Dedifferentiated amniotic fluid mesenchymal stem cell (primary cell): ENCODE data around the gene GFOD1.
"Not testable (repeated sequence)": the region's sequence is repeated elsewhere in the genome, so short reads cannot be mapped to it uniquely, and the experiment has no call there.

Experiments
- DNase-seq: peaks from one replicate; pipeline ENCODE4 v3.0.0-alpha.2; 2016; ENCODE audit errors: extremely low spot score

GFOD1 gene

GRCh38 chr6:13355043-13355945, 132.1 kb downstream of the GFOD1 start:
- peak; percentile 88 for DNase-seq

- peak; percentile 23 for DNase-seq
Observed at GRCh38 chr6:13354331-13355042, 132.9 kb downstream of the GFOD1 start.

DNA sequence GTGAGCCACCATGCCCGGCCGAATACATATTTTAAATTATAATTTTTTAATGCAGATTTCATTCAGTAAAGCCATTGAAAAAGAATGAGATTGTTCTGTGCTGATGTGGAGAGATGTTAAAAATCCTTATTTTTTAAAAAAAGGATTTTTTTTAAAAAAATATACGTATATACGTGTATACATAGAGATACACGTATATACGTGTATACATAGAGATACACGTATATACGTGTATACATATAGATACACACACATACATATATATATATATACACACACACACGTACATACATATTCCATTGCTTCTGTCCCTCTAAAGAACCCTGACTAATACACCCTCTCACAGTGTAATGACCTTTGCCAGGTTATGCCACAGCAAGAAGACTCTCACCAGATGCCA, 135.2 kb downstream of the GFOD1 start:
- DNase-seq = no peak

GRCh38 chr6:13351271-13351670, 136.1 kb downstream of the GFOD1 start:
- no peak for DNase-seq

DNA sequence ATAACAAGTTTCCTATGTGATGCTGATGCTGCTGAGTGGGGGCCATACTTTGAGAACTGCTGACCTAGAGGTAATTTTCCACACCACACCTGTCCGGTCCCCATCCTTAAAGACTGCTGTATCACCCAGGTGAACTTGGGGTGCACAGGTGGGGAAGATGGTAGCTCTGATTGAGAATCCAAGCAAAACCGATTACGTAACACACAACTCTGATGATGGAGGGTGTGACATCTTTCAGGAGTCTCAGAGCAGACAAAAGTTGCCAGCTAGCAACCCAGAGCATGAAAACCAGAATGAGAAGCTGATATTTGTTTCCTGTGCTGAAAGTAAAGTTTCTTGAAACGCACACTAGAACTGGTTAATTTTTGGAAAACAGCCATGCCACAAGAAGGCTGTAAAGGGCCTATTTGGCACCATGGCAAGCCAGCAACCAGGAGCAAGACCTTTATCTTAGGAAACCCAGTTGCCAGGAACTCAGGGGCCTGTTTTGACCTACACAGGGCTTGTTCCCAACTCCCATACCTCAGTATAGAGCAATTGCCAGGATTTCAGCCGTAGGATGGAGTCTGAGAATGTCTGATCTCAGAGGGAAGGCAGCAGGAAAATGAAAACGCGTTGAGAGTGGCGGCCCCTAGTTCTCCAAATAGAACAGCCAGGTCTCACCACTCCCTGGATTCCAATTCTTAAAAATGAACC, 137.4 kb downstream of the GFOD1 start:
- DNase-seq = no peak

DNA sequence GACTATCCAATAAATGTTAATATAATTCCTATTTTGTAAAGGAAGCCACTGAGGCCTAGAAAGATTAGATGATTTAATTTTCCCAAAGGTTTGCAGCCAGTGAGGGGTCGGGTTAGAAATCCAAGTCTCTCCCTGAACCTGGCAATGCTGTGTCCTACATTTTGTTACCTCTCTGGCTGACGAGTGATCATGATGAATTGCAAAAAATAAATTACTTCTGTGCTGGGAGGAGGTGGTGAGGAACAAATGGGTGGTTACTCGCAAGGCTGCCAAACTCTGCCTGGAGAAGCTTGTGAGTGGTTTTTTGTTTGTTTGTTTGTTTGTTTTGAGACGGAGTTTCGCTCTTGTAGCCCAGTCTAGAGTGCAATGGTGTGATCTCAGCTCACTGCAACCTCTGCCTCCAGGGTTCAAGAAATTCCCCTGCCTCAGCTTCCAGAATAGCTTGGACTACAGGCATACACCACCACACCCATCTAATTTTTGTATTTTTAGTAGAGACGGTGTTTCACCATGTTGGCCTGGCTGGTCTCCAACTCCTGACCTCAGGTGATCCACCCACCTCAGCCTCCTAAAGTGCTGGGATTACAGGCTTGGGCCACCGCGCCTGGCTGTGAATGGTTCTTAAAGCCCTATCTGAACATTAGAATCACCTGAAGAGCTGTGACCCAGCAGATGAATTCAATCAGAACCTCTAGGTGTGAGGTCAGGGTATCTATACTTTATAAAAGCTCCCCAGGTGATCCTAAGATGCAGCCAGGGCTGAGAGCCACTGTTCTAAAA, 138.9 kb downstream of the GFOD1 start:
- no peak for DNase-seq

DNA sequence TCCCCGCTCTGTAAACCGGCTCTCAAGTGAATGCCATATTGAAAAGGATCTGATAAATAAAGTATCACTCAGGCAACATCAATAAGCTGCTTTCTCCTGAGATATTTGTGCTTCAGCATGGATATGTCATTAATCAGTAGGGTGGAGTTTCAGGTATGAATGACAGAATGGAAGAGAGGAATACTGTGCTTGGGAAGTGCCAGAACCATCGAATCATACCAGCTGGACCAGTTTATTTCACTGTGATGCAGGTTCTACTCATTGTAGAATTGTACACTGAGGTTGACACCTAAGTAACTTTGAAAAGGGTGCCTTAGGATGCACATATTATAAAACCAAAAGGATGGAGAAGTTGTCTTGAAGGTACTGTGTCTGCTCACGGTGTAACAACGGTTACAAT, 141.2 kb downstream of the GFOD1 start:
- DNase-seq = no peak

GRCh38 chr6:13342414-13343019, 144.9 kb downstream of the GFOD1 start:
- DNase-seq = no peak

- DNase-seq = no peak
Observed at GRCh38 chr6:13339863-13340630, 147.4 kb downstream of the GFOD1 start.

GRCh38 chr6:13338038-13338437, 149.4 kb downstream of the GFOD1 start:
- no peak for DNase-seq

DNA sequence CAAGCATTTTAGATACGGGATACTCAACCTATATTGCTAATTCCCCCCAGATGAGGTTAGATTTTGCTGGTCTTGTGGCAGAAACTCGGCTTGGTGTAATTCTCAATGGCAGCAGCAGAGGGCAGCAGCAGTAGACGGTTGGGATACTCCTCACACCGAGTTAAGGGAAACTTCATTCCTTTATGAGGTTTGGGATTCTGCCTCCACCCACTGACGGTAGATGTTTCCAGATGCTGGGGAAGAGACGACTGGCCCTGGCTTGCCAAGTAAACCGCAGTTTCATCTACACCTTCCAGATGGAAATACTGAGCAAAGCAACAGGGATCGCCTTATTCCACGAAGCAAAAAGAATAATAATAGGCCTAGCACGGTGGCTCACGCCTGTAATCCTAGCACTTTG, 150.8 kb downstream of the GFOD1 start:
- DNase-seq = peak; percentile 89

DNA sequence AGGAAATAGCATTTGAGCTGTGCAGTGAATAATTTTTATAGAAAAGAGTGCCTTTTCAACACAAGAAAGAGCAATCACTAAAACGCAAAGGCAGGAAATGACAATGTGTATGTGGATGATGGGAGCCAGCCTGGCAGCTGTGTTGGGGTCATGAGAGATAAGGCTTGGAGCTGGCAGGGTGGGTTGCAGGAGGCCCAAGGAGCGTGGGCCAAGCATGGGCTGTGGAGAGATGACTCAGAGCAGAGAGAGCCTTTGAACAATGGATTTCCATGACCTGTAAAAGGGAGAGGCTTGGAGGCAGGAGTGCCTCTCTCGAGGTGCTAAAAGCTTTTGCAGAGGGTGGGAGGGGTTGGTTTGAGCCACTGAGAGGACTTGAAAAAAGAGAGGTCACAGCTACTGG, 152.4 kb downstream of the GFOD1 start:
- DNase-seq = no peak

GRCh38 chr6:13332349-13332706, 155.1 kb downstream of the GFOD1 start:
- no peak for DNase-seq

- DNase-seq = peak; percentile 37
Observed at GRCh38 chr6:13331516-13332348, 155.7 kb downstream of the GFOD1 start.

- DNase-seq = no peak
Observed at GRCh38 chr6:13328875-13329183, 158.6 kb downstream of the GFOD1 start.

DNA sequence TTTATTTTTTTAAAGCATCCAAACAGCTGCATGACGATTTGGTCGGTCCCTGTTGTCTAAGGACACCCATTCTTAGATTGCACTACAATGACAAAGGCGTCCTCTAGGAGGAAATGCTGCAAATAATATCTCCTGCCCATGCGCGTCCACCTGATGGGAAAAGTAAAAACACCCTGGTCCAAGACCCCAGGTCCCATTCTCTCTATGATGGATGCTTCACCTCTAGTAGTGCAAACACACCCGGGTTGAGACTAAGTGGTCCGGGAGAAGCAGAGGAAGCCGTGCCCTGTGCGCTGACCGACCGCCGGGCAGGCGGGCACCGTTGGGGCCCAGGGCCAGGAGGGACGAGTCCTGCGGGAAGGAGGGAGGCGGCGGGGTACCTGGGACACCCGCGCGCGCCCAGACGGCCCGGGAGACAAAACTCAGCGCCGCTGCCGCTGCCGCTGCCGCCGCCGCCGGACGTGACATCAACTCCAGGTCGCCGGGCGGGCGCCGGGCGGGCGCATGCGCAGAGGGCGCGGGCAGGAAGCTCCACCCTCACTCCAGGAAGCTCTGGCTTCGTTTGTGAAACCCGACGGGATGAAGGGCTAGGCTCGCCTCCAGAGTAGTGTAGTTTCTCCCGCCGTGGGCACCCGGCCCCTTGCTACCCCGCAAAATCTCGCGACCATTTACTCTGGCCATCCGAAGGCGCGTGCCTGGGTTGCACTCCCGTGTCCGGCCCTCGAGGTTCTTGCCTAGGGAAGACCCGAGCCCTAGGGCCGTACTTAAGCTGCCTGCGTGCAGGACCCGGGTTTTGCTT, 159.1 kb downstream of the GFOD1 start, which contains the start of gene TBC1D7:
Gene TBC1D7, minus strand, starts transcription at position 462 of the 799 bp plus-strand sequence. CDS start 1,639 bp downstream, outside the sequence.
- DNase-seq = peak; percentile 90

DNA sequence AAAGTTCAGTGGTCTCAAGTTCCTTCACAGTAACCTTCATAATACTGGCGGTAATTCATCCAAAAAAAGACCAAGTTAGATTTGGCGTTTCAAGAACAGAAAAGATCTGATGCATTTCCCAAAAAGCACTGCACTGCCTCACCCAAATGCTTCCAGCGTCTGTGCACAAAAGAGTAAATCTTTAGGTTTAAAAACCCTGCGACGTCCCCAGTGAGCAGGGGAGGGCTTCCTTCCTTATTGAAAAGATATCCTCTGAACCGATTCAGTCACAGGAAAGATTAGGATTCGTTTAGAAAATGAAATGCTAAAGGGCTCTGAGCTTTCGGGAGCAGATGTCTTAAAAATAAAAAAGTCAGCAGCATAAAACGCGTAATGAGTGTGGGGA, 159.7 kb downstream of the GFOD1 start:
- no peak for DNase-seq

DNA sequence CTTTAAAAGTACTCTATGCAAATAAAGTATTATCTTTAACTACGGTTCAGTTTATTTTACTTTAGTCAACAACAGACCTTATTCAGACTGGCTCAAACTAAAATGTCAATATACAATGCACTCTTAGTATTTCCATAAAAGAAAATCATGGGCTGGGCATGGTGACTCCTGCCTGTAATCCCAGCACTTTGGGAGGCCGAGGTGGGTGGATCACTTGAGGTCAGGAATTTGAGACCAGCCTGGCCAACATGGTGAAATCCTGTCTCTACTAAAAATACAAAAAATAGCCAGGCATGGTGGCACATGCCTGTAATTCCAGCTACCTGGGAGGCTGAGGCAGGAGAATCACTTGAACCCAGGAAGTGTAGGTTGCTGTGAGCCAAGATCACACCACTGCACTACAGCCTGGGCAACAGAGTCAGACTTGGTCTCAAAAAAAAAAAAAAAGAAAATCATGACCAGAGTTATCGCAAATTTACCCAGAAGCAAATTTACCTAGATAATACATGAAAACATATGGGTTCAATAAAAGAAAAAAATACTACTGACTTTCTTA, 161.3 kb downstream of the GFOD1 start:
- DNase-seq = not testable (repeated sequence)
